LNCAP (cell line): ENCODE measurements around the gene PDE4D.

Experiments used
- CTCF ChIP-seq: fragments of 450-650 bp; IDR thresholded peaks from 2 replicates; pipeline ENCODE4 v1.5.1; 2017; ENCODE audit warnings: mild to moderate bottlenecking

PDE4D gene

GRCh38 chr5:59204114-59204897 is 689.2 kb downstream of the PDE4D start:
- no peak for TF ChIP-seq CTCF

GRCh38 chr5:59199868-59200267 is 693.7 kb downstream of the PDE4D start:
- TF ChIP-seq CTCF = no peak

GRCh38 chr5:59198832-59199231 is 694.7 kb downstream of the PDE4D start:
- TF ChIP-seq CTCF = peak; percentile 12; the same call in 1 of the 2 replicates

DNA sequence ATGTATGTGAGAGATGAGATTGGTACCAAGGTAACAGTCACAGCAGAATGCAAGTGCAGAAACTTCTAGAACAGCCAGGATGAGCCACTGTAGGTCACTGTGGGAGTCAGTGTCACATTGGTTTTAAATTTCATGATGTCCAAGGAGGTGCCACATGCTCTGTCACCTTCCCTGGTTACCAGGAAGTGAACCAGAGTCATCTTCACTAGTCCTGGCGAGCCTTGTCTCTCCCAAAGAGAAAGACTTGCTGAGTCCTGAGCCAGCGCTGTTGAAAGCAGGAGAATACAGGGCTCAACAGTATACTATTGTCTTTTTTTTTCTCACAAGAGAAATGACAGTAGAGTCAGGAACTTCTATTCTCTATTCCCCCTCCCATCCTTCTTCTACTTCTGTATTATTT is 695.2 kb downstream of the PDE4D start:
- TF ChIP-seq CTCF = no peak

GRCh38 chr5:59197911-59198310 is 695.6 kb downstream of the PDE4D start:
- no peak for TF ChIP-seq CTCF

- TF ChIP-seq CTCF = no peak
Measured at GRCh38 chr5:59193616-59194319, 699.8 kb downstream of the PDE4D start.

GRCh38 chr5:59190746-59191145 is 702.8 kb downstream of the PDE4D start:
- no peak for TF ChIP-seq CTCF
